NCI-H2029 treated with DMSO at 0.1 percent for 48 hours (cell line): ENCODE results near the gene P3H3.
"Not testable (repeated sequence)": the region's sequence is repeated elsewhere in the genome, so short reads cannot be mapped to it uniquely, and the experiment has no call there.

Experiments used
- DNase-seq: peaks from one replicate; lab custom pipeline; 2025; lab: John Stamatoyannopoulos, UW

Gene P3H3

GRCh38 chr12:6888794-6889193 is 60.6 kb downstream of the P3H3 start:
- DNase-seq, result not testable (repeated sequence)
